Measurements from ENCODE around the gene KRTAP12-3. TPM values are rescaled to one million over a fixed set of nuclear protein-coding genes. Genes with fewer than 3 reads are reported as not detected.
"Not testable (repeated sequence)": the region's sequence is repeated elsewhere in the genome, so short reads cannot be mapped to it uniquely, and the experiment has no call there.

KRTAP12-3 gene
- total and polyA plus RNA-seq, 2 donors (not counting 1 experiment from before 2014, with no cell fraction given), result not detected

DNA sequence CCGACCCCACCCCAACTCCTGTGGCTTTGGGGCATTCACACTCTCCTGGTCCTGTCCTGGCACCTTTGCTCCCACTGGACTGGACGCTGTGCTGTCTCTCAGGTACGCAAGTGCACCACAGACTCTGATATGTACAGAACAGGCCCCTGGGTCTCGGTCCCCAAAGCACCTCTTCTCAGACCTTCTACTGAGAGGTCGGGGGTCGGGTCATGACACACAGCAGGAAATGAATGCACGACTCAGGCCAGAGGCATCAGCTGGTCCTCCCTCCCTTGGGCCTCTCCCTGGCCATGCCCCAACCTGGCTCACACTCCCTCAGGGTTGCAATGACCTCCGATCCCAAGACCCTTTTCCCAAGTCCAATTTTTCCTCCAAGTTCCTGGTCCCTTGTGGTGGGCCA is 37.5 kb downstream of the KRTAP12-3 start:
- Histone ChIP-seq H3K27ac (ENCODE audit: insufficient read depth, low read length) (no peak overlapping the region), H3K79me2 (ENCODE audit: control insufficient read depth, insufficient read depth, low read length) (no peaks in the 10 kb centered on the region), H3K4me2 (ENCODE audit: extremely low read depth, insufficient read depth, low read length) (no peak overlapping the region), H4K20me1 (ENCODE audit: control insufficient read depth, extremely low read depth, insufficient read depth, low read length) (no peaks in the 10 kb centered on the region), H2AFZ (ENCODE audit: low read length) (no peak overlapping the region), H3K27me3 (ENCODE audit: control insufficient read depth, insufficient read depth, low read length) (peaks cover 5% of the 10 kb centered on the region), H3K4me1 (ENCODE audit: control insufficient read depth, extremely low read depth, insufficient read depth, low read length) (no peaks in the 10 kb centered on the region), H3K9ac (ENCODE audit: insufficient read depth, low read length) (no peak overlapping the region), H3K9me3 (ENCODE audit: control insufficient read depth, insufficient read depth, low read depth, low read length) (no peaks in the 10 kb centered on the region), H3K4me3 (replicated peaks in 1 of 4; ENCODE audit: control extremely low read depth in 1 of 4, insufficient read depth in 1 of 4, low read depth in 3 of 4, low read length in 4 of 4) (no peak overlapping the region), H3K36me3 (ENCODE audit: control insufficient read depth, insufficient read depth, low read length) (no peaks in the 10 kb centered on the region)
- TF ChIP-seq, protein P1, sequence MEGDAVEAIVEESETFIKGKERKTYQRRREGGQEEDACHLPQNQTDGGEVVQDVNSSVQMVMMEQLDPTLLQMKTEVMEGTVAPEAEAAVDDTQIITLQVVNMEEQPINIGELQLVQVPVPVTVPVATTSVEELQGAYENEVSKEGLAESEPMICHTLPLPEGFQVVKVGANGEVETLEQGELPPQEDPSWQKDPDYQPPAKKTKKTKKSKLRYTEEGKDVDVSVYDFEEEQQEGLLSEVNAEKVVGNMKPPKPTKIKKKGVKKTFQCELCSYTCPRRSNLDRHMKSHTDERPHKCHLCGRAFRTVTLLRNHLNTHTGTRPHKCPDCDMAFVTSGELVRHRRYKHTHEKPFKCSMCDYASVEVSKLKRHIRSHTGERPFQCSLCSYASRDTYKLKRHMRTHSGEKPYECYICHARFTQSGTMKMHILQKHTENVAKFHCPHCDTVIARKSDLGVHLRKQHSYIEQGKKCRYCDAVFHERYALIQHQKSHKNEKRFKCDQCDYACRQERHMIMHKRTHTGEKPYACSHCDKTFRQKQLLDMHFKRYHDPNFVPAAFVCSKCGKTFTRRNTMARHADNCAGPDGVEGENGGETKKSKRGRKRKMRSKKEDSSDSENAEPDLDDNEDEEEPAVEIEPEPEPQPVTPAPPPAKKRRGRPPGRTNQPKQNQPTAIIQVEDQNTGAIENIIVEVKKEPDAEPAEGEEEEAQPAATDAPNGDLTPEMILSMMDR (conservative IDR thresholded peaks at IDR 0.05 in 1 of 2, IDR thresholded peaks at IDR 0.05 in 1 of 2; ENCODE audit: low read depth in 1 of 2, low read length in 2 of 2), result no peak
- no peak for TF ChIP-seq EZH2 (IDR thresholded peaks at IDR 0.05; ENCODE audit: low read length, missing control alignments)
- no peak for DNase-seq (ENCODE audit: low read depth in 2 of 2)

- Histone ChIP-seq H3K4me3 (replicated peaks in 1 of 4; ENCODE audit: control extremely low read depth in 1 of 4, insufficient read depth in 1 of 4, low read depth in 3 of 4, low read length in 4 of 4) (no peak overlapping the region), H3K27ac (ENCODE audit: insufficient read depth, low read length) (no peak overlapping the region), H3K27me3 (ENCODE audit: control insufficient read depth, insufficient read depth, low read length) (peaks cover 5% of the 10 kb centered on the region), H3K79me2 (ENCODE audit: control insufficient read depth, insufficient read depth, low read length) (no peaks in the 10 kb centered on the region), H3K36me3 (ENCODE audit: control insufficient read depth, insufficient read depth, low read length) (no peaks in the 10 kb centered on the region), H4K20me1 (ENCODE audit: control insufficient read depth, extremely low read depth, insufficient read depth, low read length) (no peaks in the 10 kb centered on the region), H2AFZ (ENCODE audit: low read length) (no peak overlapping the region), H3K4me2 (ENCODE audit: extremely low read depth, insufficient read depth, low read length) (no peak overlapping the region), H3K9me3 (ENCODE audit: control insufficient read depth, insufficient read depth, low read depth, low read length) (no peaks in the 10 kb centered on the region), H3K4me1 (ENCODE audit: control insufficient read depth, extremely low read depth, insufficient read depth, low read length) (no peaks in the 10 kb centered on the region), H3K9ac (ENCODE audit: insufficient read depth, low read length) (no peak overlapping the region)
- DNase-seq (ENCODE audit: low read depth in 2 of 2), result no peak
- no peak for TF ChIP-seq EZH2 (IDR thresholded peaks at IDR 0.05; ENCODE audit: low read length, missing control alignments)
- TF ChIP-seq, protein P1 (conservative IDR thresholded peaks at IDR 0.05 in 1 of 2, IDR thresholded peaks at IDR 0.05 in 1 of 2; ENCODE audit: low read depth in 1 of 2, low read length in 2 of 2), result no peak
Observed at GRCh38 chr21:44695641-44696040, 37.9 kb downstream of the KRTAP12-3 start.

DNA sequence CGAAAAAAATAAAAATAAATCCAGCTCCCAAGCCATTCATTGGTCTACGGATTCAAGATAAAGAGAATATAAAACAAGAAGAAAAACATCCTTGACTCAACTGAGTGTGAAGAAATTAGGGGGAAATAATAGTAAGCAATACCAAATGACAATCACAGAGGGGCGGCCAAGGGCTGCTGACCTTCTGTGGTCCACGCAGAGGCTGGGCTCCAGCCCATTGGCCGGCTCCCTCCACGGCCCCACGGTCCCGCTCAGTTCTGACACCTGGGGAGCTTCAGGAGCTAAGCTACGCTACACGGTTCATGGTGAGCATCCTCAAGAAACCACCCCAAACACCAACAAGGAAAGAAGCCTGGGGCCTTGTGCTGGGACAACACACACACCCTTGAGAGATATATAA is 38.8 kb downstream of the KRTAP12-3 start:
- H3K4me2 ChIP-seq (ENCODE audit: extremely low read depth, insufficient read depth, low read length), result no peak overlapping the region
- peaks cover 5% of the 10 kb centered on the region for H3K27me3 ChIP-seq (ENCODE audit: control insufficient read depth, insufficient read depth, low read length)
- no peaks in the 10 kb centered on the region for H3K79me2 ChIP-seq (ENCODE audit: control insufficient read depth, insufficient read depth, low read length)
- no peak for TF ChIP-seq EZH2 (IDR thresholded peaks at IDR 0.05; ENCODE audit: low read length, missing control alignments)
- TF ChIP-seq, protein P1 (conservative IDR thresholded peaks at IDR 0.05 in 1 of 2, IDR thresholded peaks at IDR 0.05 in 1 of 2; ENCODE audit: low read depth in 1 of 2, low read length in 2 of 2), result no peak
- no peak overlapping the region for H2AFZ ChIP-seq (ENCODE audit: low read length)
- H3K4me1 ChIP-seq (ENCODE audit: control insufficient read depth, extremely low read depth, insufficient read depth, low read length), result no peaks in the 10 kb centered on the region
- no peak overlapping the region for H3K9ac ChIP-seq (ENCODE audit: insufficient read depth, low read length)
- H3K36me3 ChIP-seq (ENCODE audit: control insufficient read depth, insufficient read depth, low read length), result no peaks in the 10 kb centered on the region
- H4K20me1 ChIP-seq (ENCODE audit: control insufficient read depth, extremely low read depth, insufficient read depth, low read length), result no peaks in the 10 kb centered on the region
- no peak overlapping the region for H3K4me3 ChIP-seq (replicated peaks in 1 of 4; ENCODE audit: control extremely low read depth in 1 of 4, insufficient read depth in 1 of 4, low read depth in 3 of 4, low read length in 4 of 4)
- no peak overlapping the region for H3K27ac ChIP-seq (ENCODE audit: insufficient read depth, low read length)
- no peak for DNase-seq (ENCODE audit: low read depth in 2 of 2)
- no peaks in the 10 kb centered on the region for H3K9me3 ChIP-seq (ENCODE audit: control insufficient read depth, insufficient read depth, low read depth, low read length)

DNA sequence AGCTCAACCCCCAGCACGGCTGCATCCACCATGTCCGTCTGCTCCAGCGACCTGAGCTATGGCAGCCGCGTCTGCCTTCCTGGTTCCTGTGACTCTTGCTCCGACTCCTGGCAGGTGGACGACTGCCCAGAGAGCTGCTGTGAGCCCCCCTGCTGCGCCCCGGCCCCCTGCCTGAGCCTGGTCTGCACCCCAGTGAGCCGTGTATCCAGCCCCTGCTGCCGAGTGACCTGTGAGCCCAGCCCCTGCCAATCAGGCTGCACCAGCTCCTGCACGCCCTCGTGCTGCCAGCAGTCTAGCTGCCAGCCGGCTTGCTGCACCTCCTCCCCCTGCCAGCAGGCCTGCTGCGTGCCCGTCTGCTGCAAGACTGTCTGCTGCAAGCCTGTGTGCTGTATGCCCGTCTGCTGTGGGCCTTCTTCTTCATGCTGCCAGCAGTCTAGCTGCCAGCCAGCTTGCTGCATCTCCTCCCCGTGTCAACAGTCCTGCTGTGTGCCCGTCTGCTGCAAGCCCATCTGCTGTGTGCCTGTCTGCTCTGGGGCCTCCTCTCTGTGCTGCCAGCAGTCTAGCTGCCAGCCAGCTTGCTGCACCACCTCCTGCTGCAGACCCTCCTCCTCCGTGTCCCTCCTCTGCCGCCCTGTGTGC is 39.6 kb downstream of the KRTAP12-3 start, which contains the start of gene KRTAP10-12:
TSS of gene KRTAP10-12 (plus strand) at position 1 of the 639 bp plus-strand sequence. CDS start at position 31, 30 bp downstream.
- H3K4me3 ChIP-seq (replicated peaks in 1 of 4; ENCODE audit: control extremely low read depth in 1 of 4, insufficient read depth in 1 of 4, low read depth in 3 of 4, low read length in 4 of 4); H3K36me3 ChIP-seq (ENCODE audit: control insufficient read depth, insufficient read depth, low read length); H2AFZ ChIP-seq (ENCODE audit: low read length); H4K20me1 ChIP-seq (ENCODE audit: control insufficient read depth, extremely low read depth, insufficient read depth, low read length); DNase-seq (ENCODE audit: low read depth in 2 of 2); H3K9me3 ChIP-seq (ENCODE audit: control insufficient read depth, insufficient read depth, low read depth, low read length); H3K4me1 ChIP-seq (ENCODE audit: control insufficient read depth, extremely low read depth, insufficient read depth, low read length); H3K4me2 ChIP-seq (ENCODE audit: extremely low read depth, insufficient read depth, low read length); H3K27ac ChIP-seq (ENCODE audit: insufficient read depth, low read length); H3K9ac ChIP-seq (ENCODE audit: insufficient read depth, low read length); H3K79me2 ChIP-seq (ENCODE audit: control insufficient read depth, insufficient read depth, low read length); H3K27me3 ChIP-seq (ENCODE audit: control insufficient read depth, insufficient read depth, low read length): not testable (repeated sequence)
